GM23338 (cell line): ENCODE data around the gene MICAL1.

Source experiments
- CREB1 ChIP-seq: fragments of 250-450 bp; sonication (Bioruptor Pico); IDR thresholded peaks from 2 replicates; pipeline ENCODE4 v1.5.0; 2020; ENCODE audit warnings: low read depth, mild to moderate bottlenecking, moderate library complexity
- EZH2 ChIP-seq: fragments of 200-600 bp; sonication (generic); IDR thresholded peaks from one replicate; pipeline ENCODE4 v1.8.0; 2017; ENCODE audit warnings: antibody characterized with exemption, mild to moderate bottlenecking, low read depth; ENCODE audit not compliant: unreplicated experiment
- EZH2phosphoT487 ChIP-seq: fragments of 200-600 bp; sonication (generic); IDR thresholded peaks from one replicate; pipeline ENCODE4 v1.8.1; 2018; ENCODE audit warnings: antibody characterized with exemption; ENCODE audit not compliant: unreplicated experiment
- JUNB ChIP-seq: IDR thresholded peaks from one replicate; pipeline ENCODE4 v1.6.1; 2016; ENCODE audit warnings: antibody characterized with exemption; ENCODE audit not compliant: unreplicated experiment
- NANOG ChIP-seq: IDR thresholded peaks from 2 replicates; pipeline ENCODE4 v1.6.1; 2016; ENCODE audit warnings: antibody characterized with exemption, borderline replicate concordance
- POLR2AphosphoS5 ChIP-seq: IDR thresholded peaks from 2 replicates; pipeline ENCODE4 v1.6.1; 2016; ENCODE audit warnings: antibody characterized with exemption, low read depth
- STAT1 ChIP-seq: IDR thresholded peaks from one replicate; pipeline ENCODE4 v1.6.1; 2016; ENCODE audit warnings: antibody characterized with exemption; ENCODE audit not compliant: unreplicated experiment
- TF ChIP-seq, protein P1 (sequence below): IDR thresholded peaks from one replicate; pipeline ENCODE4 v1.6.1; 2018; ENCODE audit warnings: antibody characterized with exemption; ENCODE audit not compliant: unreplicated experiment
- TF ChIP-seq, protein P2 (sequence below), 2 experiments: fragments of 200-600 bp in 1 of 2; sonication (generic) in 1 of 2; conservative IDR thresholded peaks; 2 replicates each; pipeline versions ENCODE4 v1.5.1 to v1.6.1; 2016 to 2017; ENCODE audit warnings: antibody characterized with exemption in 2 of 2, low read depth in 2 of 2, mild to moderate bottlenecking in 2 of 2, moderate library complexity in 1 of 2
- TF ChIP-seq, protein P3 (sequence below): IDR thresholded peaks from 2 replicates; pipeline ENCODE4 v1.6.1; 2016; ENCODE audit warnings: antibody characterized with exemption

DNA sequence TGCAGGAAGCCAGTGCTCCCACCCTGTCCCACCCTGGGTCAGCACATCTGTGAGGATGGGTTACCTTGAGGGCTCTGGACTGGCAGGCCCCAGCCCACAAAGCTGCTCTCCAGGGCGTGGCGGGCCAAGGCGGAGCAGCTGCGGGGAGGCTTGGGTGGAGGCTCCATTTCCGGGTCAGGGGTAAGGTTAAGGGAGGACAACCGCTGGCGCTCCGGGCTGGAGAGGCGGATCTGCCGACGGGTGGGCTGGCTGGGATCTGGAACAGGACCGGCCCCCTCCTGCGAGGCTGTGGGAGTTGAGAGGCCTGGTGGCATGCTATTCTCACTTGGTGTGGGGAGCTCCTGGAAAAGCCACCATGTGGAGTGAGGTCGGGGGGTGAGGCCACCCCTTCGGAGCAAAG, 9.5 kb downstream of the MICAL1 start:
- TF ChIP-seq, protein P1, sequence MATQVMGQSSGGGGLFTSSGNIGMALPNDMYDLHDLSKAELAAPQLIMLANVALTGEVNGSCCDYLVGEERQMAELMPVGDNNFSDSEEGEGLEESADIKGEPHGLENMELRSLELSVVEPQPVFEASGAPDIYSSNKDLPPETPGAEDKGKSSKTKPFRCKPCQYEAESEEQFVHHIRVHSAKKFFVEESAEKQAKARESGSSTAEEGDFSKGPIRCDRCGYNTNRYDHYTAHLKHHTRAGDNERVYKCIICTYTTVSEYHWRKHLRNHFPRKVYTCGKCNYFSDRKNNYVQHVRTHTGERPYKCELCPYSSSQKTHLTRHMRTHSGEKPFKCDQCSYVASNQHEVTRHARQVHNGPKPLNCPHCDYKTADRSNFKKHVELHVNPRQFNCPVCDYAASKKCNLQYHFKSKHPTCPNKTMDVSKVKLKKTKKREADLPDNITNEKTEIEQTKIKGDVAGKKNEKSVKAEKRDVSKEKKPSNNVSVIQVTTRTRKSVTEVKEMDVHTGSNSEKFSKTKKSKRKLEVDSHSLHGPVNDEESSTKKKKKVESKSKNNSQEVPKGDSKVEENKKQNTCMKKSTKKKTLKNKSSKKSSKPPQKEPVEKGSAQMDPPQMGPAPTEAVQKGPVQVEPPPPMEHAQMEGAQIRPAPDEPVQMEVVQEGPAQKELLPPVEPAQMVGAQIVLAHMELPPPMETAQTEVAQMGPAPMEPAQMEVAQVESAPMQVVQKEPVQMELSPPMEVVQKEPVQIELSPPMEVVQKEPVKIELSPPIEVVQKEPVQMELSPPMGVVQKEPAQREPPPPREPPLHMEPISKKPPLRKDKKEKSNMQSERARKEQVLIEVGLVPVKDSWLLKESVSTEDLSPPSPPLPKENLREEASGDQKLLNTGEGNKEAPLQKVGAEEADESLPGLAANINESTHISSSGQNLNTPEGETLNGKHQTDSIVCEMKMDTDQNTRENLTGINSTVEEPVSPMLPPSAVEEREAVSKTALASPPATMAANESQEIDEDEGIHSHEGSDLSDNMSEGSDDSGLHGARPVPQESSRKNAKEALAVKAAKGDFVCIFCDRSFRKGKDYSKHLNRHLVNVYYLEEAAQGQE = no peak
- TF ChIP-seq, protein P2, sequence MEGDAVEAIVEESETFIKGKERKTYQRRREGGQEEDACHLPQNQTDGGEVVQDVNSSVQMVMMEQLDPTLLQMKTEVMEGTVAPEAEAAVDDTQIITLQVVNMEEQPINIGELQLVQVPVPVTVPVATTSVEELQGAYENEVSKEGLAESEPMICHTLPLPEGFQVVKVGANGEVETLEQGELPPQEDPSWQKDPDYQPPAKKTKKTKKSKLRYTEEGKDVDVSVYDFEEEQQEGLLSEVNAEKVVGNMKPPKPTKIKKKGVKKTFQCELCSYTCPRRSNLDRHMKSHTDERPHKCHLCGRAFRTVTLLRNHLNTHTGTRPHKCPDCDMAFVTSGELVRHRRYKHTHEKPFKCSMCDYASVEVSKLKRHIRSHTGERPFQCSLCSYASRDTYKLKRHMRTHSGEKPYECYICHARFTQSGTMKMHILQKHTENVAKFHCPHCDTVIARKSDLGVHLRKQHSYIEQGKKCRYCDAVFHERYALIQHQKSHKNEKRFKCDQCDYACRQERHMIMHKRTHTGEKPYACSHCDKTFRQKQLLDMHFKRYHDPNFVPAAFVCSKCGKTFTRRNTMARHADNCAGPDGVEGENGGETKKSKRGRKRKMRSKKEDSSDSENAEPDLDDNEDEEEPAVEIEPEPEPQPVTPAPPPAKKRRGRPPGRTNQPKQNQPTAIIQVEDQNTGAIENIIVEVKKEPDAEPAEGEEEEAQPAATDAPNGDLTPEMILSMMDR (conservative IDR thresholded peaks at IDR 0.05; ENCODE audit: low read depth in 2 of 2) = no peak
- TF ChIP-seq POLR2AphosphoS5 = no peak
- no peak for TF ChIP-seq EZH2phosphoT487
- TF ChIP-seq EZH2 = no peak
- TF ChIP-seq, protein P3, sequence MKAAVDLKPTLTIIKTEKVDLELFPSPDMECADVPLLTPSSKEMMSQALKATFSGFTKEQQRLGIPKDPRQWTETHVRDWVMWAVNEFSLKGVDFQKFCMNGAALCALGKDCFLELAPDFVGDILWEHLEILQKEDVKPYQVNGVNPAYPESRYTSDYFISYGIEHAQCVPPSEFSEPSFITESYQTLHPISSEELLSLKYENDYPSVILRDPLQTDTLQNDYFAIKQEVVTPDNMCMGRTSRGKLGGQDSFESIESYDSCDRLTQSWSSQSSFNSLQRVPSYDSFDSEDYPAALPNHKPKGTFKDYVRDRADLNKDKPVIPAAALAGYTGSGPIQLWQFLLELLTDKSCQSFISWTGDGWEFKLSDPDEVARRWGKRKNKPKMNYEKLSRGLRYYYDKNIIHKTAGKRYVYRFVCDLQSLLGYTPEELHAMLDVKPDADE = no peak
- no peak for TF ChIP-seq JUNB
- no peak for TF ChIP-seq CREB1 (CRISPR knock-in tag)
- TF ChIP-seq NANOG = no peak
- no peak for TF ChIP-seq STAT1
